Measurements from ENCODE around the gene CFAP100. TPM values are rescaled to one million over a fixed set of nuclear protein-coding genes. Genes with fewer than 3 reads are reported as not detected.

Gene CFAP100
- total RNA-seq, 1 donor from 2014 or later, result not detected

- Histone ChIP-seq H3K27me3 (ENCODE audit: low read depth) (no peaks in the 10 kb centered on the region), H3K4me1 (peaks cover 21% of the 10 kb centered on the region), H3K36me3 (no peaks in the 10 kb centered on the region), H3K9me3 (replicated peaks) (no peaks in the 10 kb centered on the region), H3K27ac (replicated peaks) (no peak overlapping the region), H3K4me3 (no peak overlapping the region)
- intact Hi-C loops (cut with micrococcal nuclease), result no loop called here
- no peak for TF ChIP-seq CTCF (IDR thresholded peaks at IDR 0.05; ENCODE audit: borderline replicate concordance)
- no peak for DNase-seq
These were observed 84.0 kb downstream of the CFAP100 start for GRCh38 chr3:126478581-126479310.

- no peaks in the 10 kb centered on the region for H3K27me3 ChIP-seq (ENCODE audit: low read depth)
- no peak overlapping the region for H3K4me3 ChIP-seq
- intact Hi-C loops (cut with micrococcal nuclease), result no loop called here
- peaks cover 12% of the 10 kb centered on the region for H3K4me1 ChIP-seq
- no peaks in the 10 kb centered on the region for H3K36me3 ChIP-seq
- no peak overlapping the region for H3K27ac ChIP-seq (replicated peaks)
- no peak for DNase-seq
- no peaks in the 10 kb centered on the region for H3K9me3 ChIP-seq (replicated peaks)
- no peak for TF ChIP-seq CTCF (IDR thresholded peaks at IDR 0.05; ENCODE audit: borderline replicate concordance)
These were observed 84.9 kb downstream of the CFAP100 start for GRCh38 chr3:126479642-126480041.

- Histone ChIP-seq H3K27me3 (ENCODE audit: low read depth) (no peaks in the 10 kb centered on the region), H3K9me3 (replicated peaks) (no peaks in the 10 kb centered on the region), H3K36me3 (no peaks in the 10 kb centered on the region), H3K4me3 (no peak overlapping the region), H3K4me1 (peaks cover 7% of the 10 kb centered on the region), H3K27ac (replicated peaks) (no peak overlapping the region)
- intact Hi-C loops (cut with micrococcal nuclease), result no loop called here
- DNase-seq, result no peak
- TF ChIP-seq CTCF (IDR thresholded peaks at IDR 0.05; ENCODE audit: borderline replicate concordance), result no peak
These were observed 85.5 kb downstream of the CFAP100 start for GRCh38 chr3:126480206-126480605.

- H3K4me3 ChIP-seq, result no peak overlapping the region
- H3K4me1 ChIP-seq, result peaks cover 7% of the 10 kb centered on the region
- intact Hi-C loops (cut with micrococcal nuclease), result no loop called here
- no peak for DNase-seq
- no peaks in the 10 kb centered on the region for H3K36me3 ChIP-seq
- H3K9me3 ChIP-seq (replicated peaks), result no peaks in the 10 kb centered on the region
- no peak for TF ChIP-seq CTCF (IDR thresholded peaks at IDR 0.05; ENCODE audit: borderline replicate concordance)
- H3K27me3 ChIP-seq (ENCODE audit: low read depth), result no peaks in the 10 kb centered on the region
- no peak overlapping the region for H3K27ac ChIP-seq (replicated peaks)
These were observed 86.2 kb downstream of the CFAP100 start for GRCh38 chr3:126480861-126481260.

GRCh38 chr3:126481808-126482502 lies 87.2 kb downstream of the CFAP100 start:
- no peak for DNase-seq
- H3K27ac ChIP-seq (replicated peaks), result no peak overlapping the region
- no peak for TF ChIP-seq CTCF (IDR thresholded peaks at IDR 0.05; ENCODE audit: borderline replicate concordance)

More at GRCh38 chr3:126481808-126482502, 87.2 kb downstream of the CFAP100 start:
- Histone ChIP-seq H3K27me3 (ENCODE audit: low read depth) (no peaks in the 10 kb centered on the region), H3K4me1 (peaks cover 2% of the 10 kb centered on the region), H3K9me3 (replicated peaks) (no peaks in the 10 kb centered on the region), H3K36me3 (no peaks in the 10 kb centered on the region), H3K4me3 (no peak overlapping the region)
- intact Hi-C loops (cut with micrococcal nuclease), result no loop called here

All from left ventricle myocardium inferior (tissue), 1 donor.